ENCODE measurements around the gene GSG1L.
"Not testable (repeated sequence)": the region's sequence is repeated elsewhere in the genome, so short reads cannot be mapped to it uniquely, and the experiment has no call there.

Gene GSG1L

DNA sequence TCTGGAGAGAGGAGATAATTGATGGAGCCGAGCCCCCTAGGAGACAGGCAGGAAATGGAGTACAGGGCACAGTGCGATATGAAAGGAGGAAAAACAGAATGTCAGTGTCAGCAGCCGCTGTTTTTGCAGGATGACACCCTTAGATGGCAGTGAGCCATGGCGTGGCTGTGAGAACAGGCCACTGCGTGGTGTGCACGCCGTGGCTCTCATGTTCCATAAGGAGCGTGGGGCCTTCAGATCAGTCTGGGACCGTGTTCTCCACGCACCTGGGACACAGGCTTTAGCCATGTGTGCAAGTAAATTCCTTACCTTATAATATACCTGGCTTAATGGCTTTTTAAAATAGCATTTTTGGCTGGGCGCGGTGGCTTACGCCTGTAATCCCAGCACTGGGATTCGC, 315.6 kb downstream of the GSG1L start:
- DNase-seq: no peak

DNA sequence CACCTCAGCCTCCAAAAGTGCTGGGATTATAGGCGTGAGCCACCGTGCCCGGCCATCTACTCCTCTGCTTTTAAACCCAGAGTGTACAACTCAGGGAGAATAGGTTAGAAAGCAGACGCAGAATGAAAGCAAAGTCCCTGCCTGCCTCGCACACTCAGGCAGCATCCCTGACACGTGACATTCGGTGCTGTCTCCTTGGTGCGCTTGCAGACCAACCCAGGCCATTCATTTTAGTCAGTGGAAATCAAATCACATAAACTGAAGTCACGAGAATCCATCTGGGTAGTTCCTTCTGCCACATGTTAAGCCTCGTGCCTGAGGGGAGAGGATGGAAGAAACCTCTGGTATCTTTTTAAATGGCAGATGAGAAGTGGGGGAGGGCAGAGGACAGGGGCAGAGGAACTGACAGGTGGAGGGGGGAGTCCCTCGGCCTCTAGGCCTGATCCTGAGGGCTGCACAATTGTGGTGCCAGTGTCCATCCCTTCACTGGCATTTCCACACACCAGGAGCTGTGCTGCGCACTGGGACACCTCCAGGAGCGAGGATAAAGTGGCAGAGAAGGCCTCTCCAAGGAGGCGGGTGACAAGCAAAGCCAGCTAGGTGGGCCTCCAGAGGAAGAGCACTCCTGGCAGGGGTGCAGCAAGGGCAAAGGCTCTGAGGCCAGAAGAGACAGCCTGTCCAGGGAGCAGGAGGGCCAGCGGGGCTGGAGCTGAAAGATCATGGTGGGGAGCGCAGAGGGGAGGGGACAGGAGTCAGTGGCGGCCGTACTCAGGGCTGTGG, 317.2 kb downstream of the GSG1L start:
- no peak for DNase-seq

DNA sequence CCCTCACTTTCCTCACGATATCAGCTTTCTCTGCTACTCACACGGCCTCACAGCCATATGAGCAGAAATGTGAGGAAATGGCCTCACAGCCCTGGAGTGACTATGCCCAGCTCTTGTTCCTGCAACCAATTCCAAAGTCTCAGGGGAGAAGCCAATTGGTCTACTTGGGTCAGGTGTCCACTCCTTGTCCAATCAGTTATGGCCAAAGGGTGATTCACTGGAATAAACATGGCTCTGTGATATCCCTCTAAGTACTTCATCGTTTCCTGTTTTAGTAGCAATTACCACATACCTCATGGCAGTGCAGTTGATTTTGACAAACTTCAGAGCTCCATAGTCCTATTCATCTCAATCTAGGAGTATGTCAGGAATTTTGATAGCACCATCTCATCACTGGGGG, 318.2 kb downstream of the GSG1L start:
- DNase-seq: no peak

DNA sequence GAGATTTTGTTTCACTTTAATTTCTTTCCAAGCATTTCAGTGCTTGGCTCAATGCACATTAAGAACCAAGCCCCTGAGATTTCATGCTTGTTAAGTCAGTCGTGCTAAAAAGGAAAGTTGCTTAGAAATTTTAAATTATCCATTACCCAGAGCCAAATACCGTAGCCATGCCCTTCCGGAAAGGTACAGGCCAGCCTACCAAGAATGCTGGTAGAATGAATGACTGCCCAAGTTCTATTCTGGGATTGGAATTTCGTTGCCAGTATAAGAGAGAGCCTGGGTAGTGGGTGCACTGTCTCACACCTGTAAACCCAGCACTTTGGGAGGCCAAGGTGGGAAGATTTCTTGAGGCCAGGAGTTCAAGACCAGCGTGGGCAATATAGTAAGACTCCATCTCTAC, 319.6 kb downstream of the GSG1L start:
- DNase-seq: no peak

DNA sequence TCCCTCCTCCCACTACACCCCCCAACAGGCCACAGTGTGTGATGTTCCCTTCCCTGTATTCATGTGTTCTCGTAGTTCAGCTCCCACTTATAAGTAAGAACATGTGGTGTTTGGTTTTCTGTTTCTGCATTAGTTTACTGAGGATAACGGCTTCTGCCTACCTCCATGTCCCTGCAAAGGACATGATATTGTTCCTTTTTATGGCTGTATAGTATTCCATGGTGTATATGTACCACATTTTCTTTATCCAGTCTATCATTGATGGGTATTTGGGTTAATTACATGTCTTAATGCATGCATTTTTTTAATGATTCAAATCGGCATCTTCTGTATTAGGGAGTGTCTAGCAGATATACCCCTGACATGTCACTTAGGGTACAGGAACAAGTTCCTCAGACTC, 320.5 kb downstream of the GSG1L start:
- DNase-seq: not testable (repeated sequence)

DNA sequence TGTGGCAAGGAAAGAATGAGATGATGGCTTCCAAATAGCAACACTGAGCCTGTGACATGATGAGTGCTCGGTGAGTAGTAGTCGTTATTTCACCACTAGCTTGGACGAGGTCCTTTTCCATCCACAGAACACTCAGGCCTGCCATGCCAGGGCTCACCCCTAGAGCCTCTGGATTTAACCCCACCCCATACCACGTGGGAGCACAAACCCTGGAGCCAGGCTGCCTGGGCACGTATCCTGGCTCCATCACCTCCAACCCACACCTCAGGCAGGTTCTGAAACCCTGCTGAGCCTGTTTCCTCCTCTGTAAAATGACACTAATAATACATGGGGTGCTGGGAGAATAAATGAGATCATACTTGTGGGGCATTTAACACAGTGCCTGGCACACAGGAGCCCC, 321.2 kb downstream of the GSG1L start:
- DNase-seq: no peak

DNA sequence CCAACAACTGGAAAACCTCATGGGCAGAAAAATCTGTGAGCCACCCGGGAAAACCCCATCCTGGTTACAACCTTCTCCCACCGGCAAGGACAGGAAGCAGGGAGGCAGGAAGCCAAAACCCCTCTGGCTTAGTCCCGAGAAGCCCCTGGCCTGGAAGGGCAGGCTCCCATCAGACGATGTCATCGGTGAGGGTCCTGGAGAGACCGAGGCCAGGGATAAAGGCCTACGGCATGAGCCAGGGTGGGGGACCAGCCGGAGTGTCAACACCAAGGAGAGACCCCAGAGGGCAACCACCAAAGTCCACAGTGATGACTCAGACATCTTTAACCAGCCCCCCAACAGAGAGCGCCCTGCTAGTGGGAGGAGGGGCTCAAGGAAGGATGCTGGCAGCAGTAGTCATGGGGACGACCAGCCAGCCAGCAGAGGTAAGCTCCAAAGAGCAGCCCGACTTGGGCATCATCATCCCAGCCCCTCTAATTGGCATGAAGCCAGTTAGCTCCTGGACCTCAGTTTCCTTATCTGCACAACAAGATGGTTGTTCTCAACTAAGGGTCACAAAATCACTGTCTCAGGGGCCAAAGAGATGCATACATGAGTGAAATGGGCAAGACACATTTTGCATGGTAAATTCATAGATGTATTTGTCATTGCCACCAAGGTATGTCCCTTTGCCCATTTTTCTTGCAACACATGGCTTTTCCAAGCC, 322.9 kb downstream of the GSG1L start:
- DNase-seq: no peak

DNA sequence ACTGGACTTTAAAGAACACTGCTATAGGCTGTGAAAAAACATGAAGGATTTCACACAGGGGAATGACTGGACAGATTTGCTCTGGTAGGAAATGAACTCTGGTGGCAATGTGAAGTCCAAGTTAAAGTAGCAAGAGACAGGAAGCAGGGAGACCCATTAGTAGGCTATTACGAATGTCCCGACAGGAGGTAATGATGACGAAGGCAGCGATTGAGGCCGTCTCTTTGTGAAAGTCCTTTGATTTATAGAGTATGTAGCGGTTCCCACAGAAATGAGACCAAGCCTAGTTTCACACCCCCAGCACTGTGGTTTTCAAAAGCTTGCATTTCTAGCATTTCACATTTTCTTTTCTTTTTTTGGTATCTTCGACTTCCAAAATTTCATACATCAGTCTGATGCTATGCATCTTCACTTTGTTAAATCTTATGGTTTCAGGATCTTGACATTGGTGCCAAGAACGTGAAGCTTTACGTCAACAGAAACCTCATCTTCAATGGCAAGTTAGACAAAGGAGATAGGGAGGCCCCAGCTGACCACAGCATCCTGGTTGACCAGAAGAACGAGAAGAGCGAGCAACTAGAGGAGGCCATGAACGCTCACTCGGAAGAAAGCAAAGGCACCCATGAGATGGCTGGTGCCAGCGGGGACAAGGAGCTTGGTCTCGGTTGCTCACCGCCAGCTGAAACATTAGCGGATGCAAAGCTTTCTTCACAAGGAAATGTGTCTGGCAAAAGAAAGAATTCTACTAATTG, 323.7 kb downstream of the GSG1L start:
- DNase-seq: no peak

DNA sequence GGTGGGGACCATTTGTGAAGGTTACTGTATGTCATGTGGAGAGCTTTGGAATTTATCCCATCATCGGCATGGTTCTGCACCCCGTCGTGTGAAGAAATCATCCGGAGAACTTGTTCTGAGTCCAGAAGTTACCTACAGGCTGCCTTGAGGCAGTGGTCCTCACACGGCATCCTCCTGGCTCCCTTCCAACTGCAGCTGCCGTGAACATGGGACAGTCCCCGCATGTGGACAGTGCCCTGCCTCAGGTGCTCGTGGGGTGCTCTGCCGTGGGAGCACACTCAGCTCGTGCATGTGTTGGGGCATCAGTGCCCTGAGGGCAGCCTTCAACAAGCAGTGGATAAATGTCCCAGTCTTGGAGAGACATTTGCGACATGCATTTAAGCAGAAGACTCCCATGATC, 324.9 kb downstream of the GSG1L start:
- no peak for DNase-seq

Data from stimulated activated CD4-positive, alpha-beta T cell treated with anti-CD3 and anti-CD28 coated beads, Interleukin-12 subunit alpha, Interleukin-12 subunit beta, amount 100 ng/mL, for 4 hours (primary cell).